GM10266 (cell line): ENCODE data around the gene USF3.

Source experiments
- DNase-seq: peaks from one replicate; pipeline ENCODE4 v3.0.0; 2012; ENCODE audit errors: extremely low spot score
- TF ChIP-seq, protein P1 (sequence below): IDR thresholded peaks from 2 replicates; pipeline ENCODE4 v1.5.1; 2012; ENCODE audit warnings: mild to moderate bottlenecking, low read depth; ENCODE audit not compliant: control insufficient read depth, insufficient read depth; ENCODE audit errors: missing control alignments

Gene USF3

DNA sequence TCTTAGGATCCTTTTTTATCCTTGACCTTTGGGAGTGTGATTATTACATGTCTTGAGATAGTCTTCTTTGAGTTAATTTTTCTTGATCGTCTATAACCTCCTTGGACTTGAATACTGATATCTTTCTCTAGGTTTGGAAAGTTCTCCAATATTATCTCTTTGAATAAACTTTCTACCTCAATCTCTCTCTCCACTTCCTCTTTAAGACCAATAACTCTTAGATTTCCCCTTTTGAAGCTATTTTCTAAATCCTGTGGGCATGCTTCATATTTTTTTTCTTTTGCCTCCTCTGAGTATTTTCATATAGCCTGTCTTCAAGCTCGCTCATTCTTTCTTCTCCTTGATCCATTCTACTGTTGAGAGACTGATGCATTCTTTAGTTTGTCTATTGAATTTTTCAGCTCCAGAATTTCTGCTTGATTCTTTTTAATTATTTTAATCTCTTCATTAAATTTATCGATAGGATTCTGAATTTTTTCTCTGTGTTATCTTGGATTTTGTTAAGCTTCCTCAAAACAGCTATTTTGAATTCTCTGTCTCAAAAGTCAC lies 12.1 kb downstream of the USF3 start:
- TF ChIP-seq, protein P1, sequence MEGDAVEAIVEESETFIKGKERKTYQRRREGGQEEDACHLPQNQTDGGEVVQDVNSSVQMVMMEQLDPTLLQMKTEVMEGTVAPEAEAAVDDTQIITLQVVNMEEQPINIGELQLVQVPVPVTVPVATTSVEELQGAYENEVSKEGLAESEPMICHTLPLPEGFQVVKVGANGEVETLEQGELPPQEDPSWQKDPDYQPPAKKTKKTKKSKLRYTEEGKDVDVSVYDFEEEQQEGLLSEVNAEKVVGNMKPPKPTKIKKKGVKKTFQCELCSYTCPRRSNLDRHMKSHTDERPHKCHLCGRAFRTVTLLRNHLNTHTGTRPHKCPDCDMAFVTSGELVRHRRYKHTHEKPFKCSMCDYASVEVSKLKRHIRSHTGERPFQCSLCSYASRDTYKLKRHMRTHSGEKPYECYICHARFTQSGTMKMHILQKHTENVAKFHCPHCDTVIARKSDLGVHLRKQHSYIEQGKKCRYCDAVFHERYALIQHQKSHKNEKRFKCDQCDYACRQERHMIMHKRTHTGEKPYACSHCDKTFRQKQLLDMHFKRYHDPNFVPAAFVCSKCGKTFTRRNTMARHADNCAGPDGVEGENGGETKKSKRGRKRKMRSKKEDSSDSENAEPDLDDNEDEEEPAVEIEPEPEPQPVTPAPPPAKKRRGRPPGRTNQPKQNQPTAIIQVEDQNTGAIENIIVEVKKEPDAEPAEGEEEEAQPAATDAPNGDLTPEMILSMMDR = no peak
- no peak for DNase-seq

DNA sequence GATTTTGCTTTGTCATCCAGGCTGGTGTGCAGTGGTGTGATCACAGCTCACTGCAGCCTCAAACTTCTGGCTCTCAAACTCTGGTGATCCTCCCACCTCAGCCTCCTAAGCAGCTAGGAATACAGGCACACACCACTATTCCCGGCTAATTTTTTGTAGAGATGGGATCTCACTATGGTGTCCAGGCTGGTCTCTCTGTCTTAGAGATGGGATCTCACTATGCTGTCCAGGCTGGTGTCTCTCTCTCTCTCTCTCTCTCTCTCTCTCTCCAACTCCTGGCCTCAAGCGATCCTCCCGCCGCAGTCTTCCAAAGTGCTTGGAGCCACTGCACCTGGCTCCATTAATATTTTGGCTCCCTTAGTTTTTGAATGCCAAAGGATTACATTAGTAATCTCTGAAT lies 17.7 kb downstream of the USF3 start:
- TF ChIP-seq, protein P1 = no peak
- DNase-seq = no peak

DNA sequence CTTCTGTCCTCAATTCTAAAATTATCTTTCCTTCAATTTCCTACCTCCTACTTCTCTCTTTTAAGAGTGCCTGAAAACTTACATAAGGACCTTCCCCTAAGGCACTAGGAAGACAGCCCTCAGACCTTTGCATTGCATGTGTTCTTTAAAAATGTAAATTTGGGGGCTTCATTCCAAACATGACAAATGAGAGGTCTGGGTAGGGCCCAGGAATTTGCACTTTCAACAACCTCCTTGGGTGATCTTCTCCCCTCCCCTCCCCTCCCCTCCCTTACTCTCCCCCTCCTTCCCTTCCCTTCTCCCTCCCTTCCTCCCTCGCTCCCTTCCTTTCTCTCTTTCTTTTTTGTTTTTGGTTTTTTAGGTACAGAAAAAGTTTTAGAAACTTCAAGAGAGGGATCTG lies 18.7 kb downstream of the USF3 start:
- no peak for DNase-seq
- TF ChIP-seq, protein P1 = no peak

DNA sequence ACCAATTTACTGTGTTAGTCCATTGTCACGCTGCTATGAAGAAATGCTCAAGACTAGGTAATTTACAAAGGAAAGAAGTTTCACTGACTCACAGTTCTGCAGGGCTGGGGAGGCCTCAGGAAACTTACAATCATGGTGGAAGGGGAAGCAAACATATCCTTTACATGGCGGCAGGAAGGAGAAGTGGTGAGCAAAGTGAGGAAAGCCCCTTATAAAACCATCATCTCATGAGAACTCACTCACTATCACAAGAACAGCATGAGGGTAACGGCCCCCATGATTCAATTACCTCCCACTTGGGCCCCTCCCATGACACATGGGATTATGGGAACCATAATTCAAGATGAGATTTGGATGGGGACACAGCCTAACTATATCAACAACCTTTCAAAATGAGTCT lies 20.2 kb downstream of the USF3 start:
- TF ChIP-seq, protein P1 = no peak
- no peak for DNase-seq

DNA sequence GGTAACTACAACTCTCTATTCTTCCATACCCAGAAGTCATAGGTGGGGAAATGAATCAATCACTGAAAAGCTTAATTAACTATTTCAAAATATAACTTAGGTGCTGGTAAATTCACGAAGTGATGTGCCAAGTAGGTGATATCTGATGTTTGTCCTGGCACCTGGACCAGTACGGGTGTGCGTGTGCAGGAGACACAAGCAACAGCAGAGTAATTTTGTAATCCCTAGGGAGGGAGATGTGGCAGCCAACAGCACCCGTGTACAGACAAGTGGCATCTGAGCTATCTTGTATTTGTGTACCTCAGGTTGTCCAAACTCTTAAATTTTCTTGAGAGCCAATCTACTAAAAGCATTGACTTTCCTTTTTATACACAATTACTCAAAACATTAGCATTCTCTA lies 22.8 kb downstream of the USF3 start:
- DNase-seq = no peak
- TF ChIP-seq, protein P1 = no peak

DNA sequence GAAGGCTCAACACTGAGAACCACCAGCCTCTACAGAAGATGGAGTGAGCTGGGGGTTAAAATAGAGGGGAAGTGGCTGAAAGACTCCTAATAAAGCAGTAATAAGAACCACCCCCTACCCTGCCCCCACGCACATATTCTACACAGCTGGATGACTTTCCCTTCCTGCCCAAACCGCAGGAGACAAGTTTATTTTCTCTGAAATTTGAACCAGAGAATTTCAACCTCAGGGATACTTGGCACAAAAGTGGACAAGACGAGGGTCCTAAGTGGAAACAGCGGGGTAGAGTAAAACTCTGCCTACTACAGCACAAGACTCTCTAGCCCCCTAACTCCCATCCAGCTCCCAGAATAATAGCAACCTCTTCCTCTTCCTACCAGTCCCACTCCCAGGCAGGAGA lies 28.4 kb downstream of the USF3 start:
- no peak for DNase-seq
- TF ChIP-seq, protein P1 = no peak

DNA sequence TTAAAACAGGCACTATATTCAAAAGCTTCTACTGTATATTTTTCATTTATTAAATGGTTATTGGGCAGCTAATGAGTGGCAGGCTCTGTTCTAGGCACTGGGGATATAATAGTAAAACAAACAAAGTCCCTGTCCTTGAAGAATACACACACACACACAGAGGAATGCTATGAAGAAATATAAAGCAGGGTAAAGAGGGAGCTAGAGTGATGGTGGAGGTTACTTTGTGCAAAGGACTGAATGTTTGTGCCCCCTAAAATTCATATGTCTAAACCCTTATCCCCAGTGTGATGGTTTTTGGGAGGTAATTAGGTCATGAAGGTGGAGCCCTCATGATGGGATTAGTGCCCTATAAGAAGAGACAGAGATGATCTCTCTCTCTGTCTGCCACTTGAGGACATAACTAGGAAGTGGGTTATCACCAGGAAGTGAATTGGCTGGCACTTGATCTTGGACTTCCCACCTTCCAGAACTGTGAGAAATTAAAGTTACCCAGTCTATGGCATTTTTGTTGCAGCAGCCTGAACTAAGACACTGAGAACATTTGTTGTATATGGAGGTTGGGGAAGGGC lies 31.8 kb downstream of the USF3 start:
- DNase-seq = no peak
- TF ChIP-seq, protein P1 = no peak
